ENCODE measurements around the gene PTBP3. TPM values are rescaled to one million over a fixed set of nuclear protein-coding genes. Genes with fewer than 3 reads are reported as not detected.

Gene PTBP3
- total and polyA plus RNA-seq, 2 of the 13 experiments (the other 11 are each of a cell fraction or from before 2014, with no cell fraction given) = 52.8 to 61.1 TPM

- no peak for TF ChIP-seq ZNF362 (CRISPR knock-in tag; IDR thresholded peaks at IDR 0.05; ENCODE audit: borderline replicate concordance)
- no peak for TF ChIP-seq ZNF883 (CRISPR knock-in tag; IDR thresholded peaks at IDR 0.05; ENCODE audit: not compliant biosample characterization)
Measured at GRCh38 chr9:112382066-112382465, 48.6 kb upstream of the PTBP3 start (continued).

- peak overlapping the region; percentile 70 for H3K4me2 ChIP-seq (ENCODE audit: low read depth, low read length)
- no TSS peak for BruUV-seq (replicated peaks)
- intact Hi-C loops (cut with micrococcal nuclease; ENCODE audit: unreplicated experiment) = loop anchor here (1.0 to 10.0 kb wide), 2 partner anchors 16 to 334 kb away; partner anchors contain the start of gene INIP
- H3K4me3 ChIP-seq (replicated peaks in 1 of 3; ENCODE audit: insufficient read depth in 1 of 3, low read depth in 2 of 3, low read length in 3 of 3) = peak overlapping the region; percentile 84 to 94 (median 89)
- H3K27me3 ChIP-seq (ENCODE audit: control insufficient read depth in 1 of 2, insufficient read depth in 2 of 2, low read length in 2 of 2) = no peaks in the 10 kb centered on the region; a peak in 1 of 5 replicates
- peaks cover 4% of the 10 kb centered on the region for H4K20me1 ChIP-seq (ENCODE audit: insufficient read depth, low read length)
- H3K79me2 ChIP-seq (ENCODE audit: insufficient read depth, low read length) = peaks cover 82% of the 10 kb centered on the region
- H3K4me1 ChIP-seq (ENCODE audit: insufficient read depth, low read length) = peaks cover 60% of the 10 kb centered on the region
- no peak overlapping the region for H2AFZ ChIP-seq (ENCODE audit: low read length)
- 7% methylated on average over 7 of the region's 7 CpGs for WGBS (ENCODE audit: low lambda C conversion rate)
- ChIA-PET CTCF (ENCODE audit: low intra/inter-chr PET ratio, low total read pairs) (no interaction called here), POLR2A (interaction anchor here (0.8 to 2.7 kb wide), 6 partner anchors 16 to 384 kb away, joined by 3 to 16 read pairs (median 12); partner anchors contain the start of genes PTBP3 and SUSD1)
- H3K9me3 ChIP-seq (ENCODE audit: low read length) = no peaks in the 10 kb centered on the region
- no peaks in the 10 kb centered on the region for H3K36me3 ChIP-seq (replicated peaks in 1 of 2; ENCODE audit: control insufficient read depth in 1 of 2, insufficient read depth in 2 of 2, low read length in 2 of 2)
- in situ Hi-C loops (cut with HindIII; ENCODE audit: extremely low pct_ligation_motif_present, low pct_unique_long_range_greater_than_20kb) = no loop called here
- peak overlapping the region; percentile 98 for H3K27ac ChIP-seq (ENCODE audit: extremely low read length, insufficient read depth, low read length)
- no peak for FAIRE-seq
- ATAC-seq = no peak
- H3K9ac ChIP-seq (ENCODE audit: insufficient read depth, low read depth, low read length) = peak overlapping the region; percentile 89
- peak; percentile 42 for DNase-seq (ENCODE audit: low spot score)
- TF ChIP-seq GMEB1 (CRISPR knock-in tag; IDR thresholded peaks at IDR 0.05; ENCODE audit: borderline replicate concordance) (no peak), PBX2 (CRISPR knock-in tag; IDR thresholded peaks at IDR 0.05) (peak; percentile 53; the same call in 1 of the 2 replicates), ZFP91 (CRISPR knock-in tag; IDR thresholded peaks at IDR 0.05; ENCODE audit: borderline replicate concordance) (no peak), ZNF646 (CRISPR knock-in tag; IDR thresholded peaks at IDR 0.05) (0 out of 2 replicates have a peak, but pooled peaks have one; percentile 55)
Measured at GRCh38 chr9:112380825-112381221, 47.4 kb upstream of the PTBP3 start.
